ENCODE data around the gene ERFL.
A peak's percentile ranks its signal among the peaks of the same experiment; 100 is the strongest.

ERFL gene

GRCh38 chr19:41866284-41866683 is 62.0 kb downstream of the ERFL start:
- Mint-ChIP-seq H3K27me3 (no peaks in the 10 kb centered on the region), H3K9me3 (no peaks in the 10 kb centered on the region), H3K4me1 (peaks cover 68% of the 10 kb centered on the region), H3K36me3 (ENCODE audit: insufficient read depth) (peaks cover 61% of the 10 kb centered on the region), H3K4me3 (no peak overlapping the region), H3K27ac (ENCODE audit: low read depth) (peak overlapping the region; percentile 62)
- ATAC-seq (replicated peaks; ENCODE audit: extremely low read depth, poor library complexity, severe bottlenecking) (no peak), DNase-seq (ENCODE audit: low spot score in 2 of 2) (no peak)

GRCh38 chr19:41864374-41864773 is 63.9 kb downstream of the ERFL start:
- no peak overlapping the region for H3K27ac Mint-ChIP-seq (ENCODE audit: low read depth)
- no peak for ATAC-seq (replicated peaks; ENCODE audit: extremely low read depth, poor library complexity, severe bottlenecking)
- peaks cover 64% of the 10 kb centered on the region for H3K4me1 Mint-ChIP-seq
- no peak for DNase-seq (ENCODE audit: low spot score in 2 of 2)
- no peaks in the 10 kb centered on the region for H3K9me3 Mint-ChIP-seq
- H3K4me3 Mint-ChIP-seq, result peak overlapping the region; percentile 29
- H3K36me3 Mint-ChIP-seq (ENCODE audit: insufficient read depth), result peaks cover 62% of the 10 kb centered on the region
- H3K27me3 Mint-ChIP-seq, result no peaks in the 10 kb centered on the region

- peaks cover 62% of the 10 kb centered on the region for H3K36me3 Mint-ChIP-seq (ENCODE audit: insufficient read depth)
- no peaks in the 10 kb centered on the region for H3K27me3 Mint-ChIP-seq
- peak overlapping the region; percentile 92 for H3K27ac Mint-ChIP-seq (ENCODE audit: low read depth)
- DNase-seq (ENCODE audit: low spot score in 2 of 2), result no peak
- ATAC-seq (replicated peaks; ENCODE audit: extremely low read depth, poor library complexity, severe bottlenecking), result no peak
- H3K4me1 Mint-ChIP-seq, result peaks cover 56% of the 10 kb centered on the region
- H3K9me3 Mint-ChIP-seq, result no peaks in the 10 kb centered on the region
- H3K4me3 Mint-ChIP-seq, result peak overlapping the region; percentile 81
Measured at GRCh38 chr19:41863209-41863931, 64.9 kb downstream of the ERFL start.

DNA sequence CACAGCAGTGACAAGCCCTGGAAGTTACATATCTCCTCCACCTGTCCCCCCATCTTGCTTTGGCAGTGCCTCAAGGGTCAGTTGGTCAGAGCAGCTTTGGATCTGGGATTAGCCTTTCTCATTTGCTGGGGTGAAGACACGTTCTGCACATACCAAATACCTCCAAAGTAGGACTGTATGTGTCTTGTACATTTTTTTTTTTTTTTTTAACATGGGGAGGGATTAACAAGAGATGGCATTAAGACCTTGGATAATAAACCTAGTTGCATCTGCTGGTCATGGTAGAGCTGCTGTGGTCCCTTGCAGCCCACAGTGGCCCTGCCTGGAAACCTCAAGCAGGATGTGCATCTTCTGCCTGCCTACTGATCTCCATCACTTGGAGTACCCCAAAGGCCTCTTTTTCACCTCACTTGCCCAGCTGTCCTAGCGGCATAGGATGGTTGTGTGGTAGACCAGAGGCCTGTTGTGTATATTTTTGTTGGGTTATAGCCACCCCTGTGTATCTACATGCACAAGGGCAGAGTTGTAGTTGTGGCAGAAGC is 65.7 kb downstream of the ERFL start:
- peak overlapping the region; percentile 81 for H3K4me3 Mint-ChIP-seq
- H3K36me3 Mint-ChIP-seq (ENCODE audit: insufficient read depth), result peaks cover 59% of the 10 kb centered on the region
- no peaks in the 10 kb centered on the region for H3K27me3 Mint-ChIP-seq
- peak overlapping the region; percentile 90 for H3K27ac Mint-ChIP-seq (ENCODE audit: low read depth)
- H3K9me3 Mint-ChIP-seq, result no peaks in the 10 kb centered on the region
- no peak for ATAC-seq (replicated peaks; ENCODE audit: extremely low read depth, poor library complexity, severe bottlenecking)
- peaks cover 48% of the 10 kb centered on the region for H3K4me1 Mint-ChIP-seq
- DNase-seq (ENCODE audit: low spot score in 2 of 2), result no peak

DNA sequence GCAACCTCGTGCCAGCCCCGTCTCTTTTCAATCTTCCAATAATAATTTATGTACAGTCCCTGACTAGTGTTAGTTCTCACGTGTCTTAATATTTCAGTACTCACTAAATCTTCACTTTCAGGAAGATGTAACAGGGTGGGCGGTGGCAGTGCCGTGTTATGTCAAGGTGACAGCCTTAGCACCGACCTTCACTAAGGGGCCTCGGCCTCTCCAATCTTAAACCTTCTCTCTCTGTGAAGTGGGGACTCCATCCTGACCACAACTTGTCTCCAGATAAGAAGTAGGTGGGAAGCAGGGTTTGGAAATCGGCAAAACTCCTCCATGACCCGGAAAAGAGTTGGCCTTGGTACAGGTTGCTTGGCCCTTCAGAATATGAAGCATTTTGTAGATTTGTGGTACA is 66.4 kb downstream of the ERFL start:
- ATAC-seq (replicated peaks; ENCODE audit: extremely low read depth, poor library complexity, severe bottlenecking) (no peak), DNase-seq (ENCODE audit: low spot score in 2 of 2) (no peak)
- Mint-ChIP-seq H3K4me1 (peaks cover 48% of the 10 kb centered on the region), H3K27me3 (no peaks in the 10 kb centered on the region), H3K4me3 (peak overlapping the region; percentile 81), H3K36me3 (ENCODE audit: insufficient read depth) (peaks cover 57% of the 10 kb centered on the region), H3K27ac (ENCODE audit: low read depth) (peak overlapping the region; percentile 90), H3K9me3 (no peaks in the 10 kb centered on the region)

- no peaks in the 10 kb centered on the region for H3K9me3 Mint-ChIP-seq
- no peaks in the 10 kb centered on the region for H3K27me3 Mint-ChIP-seq
- peak overlapping the region; percentile 81 for H3K4me3 Mint-ChIP-seq
- H3K36me3 Mint-ChIP-seq (ENCODE audit: insufficient read depth), result peaks cover 54% of the 10 kb centered on the region
- ATAC-seq (replicated peaks; ENCODE audit: extremely low read depth, poor library complexity, severe bottlenecking) (no peak), DNase-seq (ENCODE audit: low spot score in 2 of 2) (no peak)
- peak overlapping the region; percentile 90 for H3K27ac Mint-ChIP-seq (ENCODE audit: low read depth)
- H3K4me1 Mint-ChIP-seq, result peaks cover 45% of the 10 kb centered on the region
Measured at GRCh38 chr19:41861116-41861768, 67.0 kb downstream of the ERFL start.

DNA sequence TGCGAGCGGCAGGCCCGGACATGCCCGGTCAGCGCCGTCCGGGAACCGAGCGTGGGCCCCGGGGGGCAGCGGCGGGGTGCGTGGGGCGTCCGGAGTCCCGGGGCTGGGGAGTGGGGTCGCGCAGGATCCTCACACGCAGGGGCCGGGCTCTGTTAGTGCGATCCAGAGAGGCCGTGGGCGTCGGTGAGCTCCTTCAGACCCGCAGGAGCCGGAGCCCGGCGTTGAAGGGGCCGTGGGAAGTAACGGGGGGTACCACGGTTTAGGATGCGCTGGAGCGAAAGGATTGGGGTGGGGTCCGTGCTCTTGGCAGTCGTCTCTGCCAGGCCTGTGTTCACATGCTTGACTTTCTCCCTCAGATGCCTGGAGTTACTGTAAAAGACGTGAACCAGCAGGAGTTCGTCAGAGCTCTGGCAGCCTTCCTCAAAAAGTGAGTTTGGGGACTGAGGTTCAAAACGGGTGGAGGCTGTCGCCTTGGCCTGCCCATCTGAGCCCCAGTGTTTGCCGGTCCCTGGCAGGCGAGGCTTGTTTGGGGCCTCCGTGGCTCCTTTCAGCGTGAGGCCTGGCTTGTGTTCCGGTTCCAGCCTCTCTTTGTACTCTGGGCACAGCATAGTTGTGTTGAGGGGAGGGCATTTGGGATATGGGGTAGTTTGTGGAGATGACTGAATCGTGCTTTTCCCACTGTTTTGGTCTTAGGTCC is 67.7 kb downstream of the ERFL start:
- peaks cover 42% of the 10 kb centered on the region for H3K4me1 Mint-ChIP-seq
- H3K27ac Mint-ChIP-seq (ENCODE audit: low read depth), result peak overlapping the region; percentile 90
- no peaks in the 10 kb centered on the region for H3K27me3 Mint-ChIP-seq
- H3K4me3 Mint-ChIP-seq, result peak overlapping the region; percentile 81
- no peak for ATAC-seq (replicated peaks; ENCODE audit: extremely low read depth, poor library complexity, severe bottlenecking)
- peak in 1 of 2 donors; percentile 25 for DNase-seq (ENCODE audit: low spot score in 2 of 2)
- H3K9me3 Mint-ChIP-seq, result no peaks in the 10 kb centered on the region
- peaks cover 49% of the 10 kb centered on the region for H3K36me3 Mint-ChIP-seq (ENCODE audit: insufficient read depth)

- H3K4me1 Mint-ChIP-seq, result peaks cover 42% of the 10 kb centered on the region
- DNase-seq (ENCODE audit: low spot score in 2 of 2) (peak; percentile 98 to 99), ATAC-seq (replicated peaks; ENCODE audit: extremely low read depth, poor library complexity, severe bottlenecking) (peak; percentile 84)
- H3K27me3 Mint-ChIP-seq, result peaks cover 4% of the 10 kb centered on the region
- peaks cover 45% of the 10 kb centered on the region for H3K36me3 Mint-ChIP-seq (ENCODE audit: insufficient read depth)
- H3K4me3 Mint-ChIP-seq, result peak within 1 kb of the TSS; percentile 81
- H3K9me3 Mint-ChIP-seq, result no peaks in the 10 kb centered on the region
- peak within 1 kb of the TSS; percentile 90 for H3K27ac Mint-ChIP-seq (ENCODE audit: low read depth)
Measured at GRCh38 chr19:41859618-41860418, 68.4 kb downstream of the ERFL start, which contains the start of gene RPS19. Gene RPS19 (plus strand): TSS chr19:41860255. CDS start chr19:41860775, 520 bp downstream.

DNA sequence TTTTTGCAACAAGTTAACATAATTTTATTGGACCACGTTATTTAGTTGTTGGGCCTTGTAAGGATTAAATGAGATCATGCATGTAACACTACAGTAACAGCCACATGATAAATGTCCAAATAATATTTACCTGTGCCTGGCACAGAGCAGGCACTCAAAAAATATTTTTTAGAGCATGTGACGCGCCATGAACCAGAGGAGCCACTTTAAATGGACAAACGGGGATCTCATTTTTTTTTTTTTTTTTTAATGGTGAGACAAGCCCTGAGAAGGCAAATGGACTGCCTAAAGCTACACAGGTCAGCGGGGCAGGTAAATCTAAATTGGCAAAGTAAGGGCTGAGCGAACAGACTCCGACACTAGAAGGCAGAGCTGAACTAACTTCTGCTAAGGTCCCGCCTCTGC is 69.0 kb downstream of the ERFL start:
- H3K4me1 Mint-ChIP-seq, result peaks cover 38% of the 10 kb centered on the region
- H3K9me3 Mint-ChIP-seq, result no peaks in the 10 kb centered on the region
- H3K4me3 Mint-ChIP-seq, result peak overlapping the region; percentile 81
- peaks cover 7% of the 10 kb centered on the region for H3K27me3 Mint-ChIP-seq
- DNase-seq (ENCODE audit: low spot score in 2 of 2) (no peak), ATAC-seq (replicated peaks; ENCODE audit: extremely low read depth, poor library complexity, severe bottlenecking) (no peak)
- peaks cover 39% of the 10 kb centered on the region for H3K36me3 Mint-ChIP-seq (ENCODE audit: insufficient read depth)
- H3K27ac Mint-ChIP-seq (ENCODE audit: low read depth), result peak overlapping the region; percentile 90
